Coronary artery (tissue), 2 donors: ENCODE measurements around the gene MAPRE2.

Experiments used
- DNase-seq: peaks from one replicate; pipeline ENCODE4 v3.0.0-alpha.2; 2017; ENCODE audit warnings: low spot score
- H3K27ac ChIP-seq, 2 donors: fragments of 200-600 bp; sonication (generic); one replicate each; pipeline ENCODE4 v1.5.1; 2016 to 2019
- H3K4me3 ChIP-seq: fragments of 200-600 bp; sonication (generic); 2 replicates; pipeline ENCODE4 v1.5.1; 2016; ENCODE audit warnings: mild to moderate bottlenecking, moderate library complexity
- TF ChIP-seq, protein P1 (sequence below): fragments of 200-600 bp; sonication (generic); IDR thresholded peaks from one replicate; pipeline ENCODE4 v1.5.1; 2019; ENCODE audit warnings: antibody characterized with exemption

MAPRE2 gene

GRCh38 chr18:35024965-35025364 is 16.2 kb upstream of the MAPRE2 start:
- H3K27ac ChIP-seq, result peak overlapping the region in 1 of 2 donors; percentile 48

GRCh38 chr18:35026407-35027061 is 14.7 kb upstream of the MAPRE2 start:
- TF ChIP-seq, protein P1, sequence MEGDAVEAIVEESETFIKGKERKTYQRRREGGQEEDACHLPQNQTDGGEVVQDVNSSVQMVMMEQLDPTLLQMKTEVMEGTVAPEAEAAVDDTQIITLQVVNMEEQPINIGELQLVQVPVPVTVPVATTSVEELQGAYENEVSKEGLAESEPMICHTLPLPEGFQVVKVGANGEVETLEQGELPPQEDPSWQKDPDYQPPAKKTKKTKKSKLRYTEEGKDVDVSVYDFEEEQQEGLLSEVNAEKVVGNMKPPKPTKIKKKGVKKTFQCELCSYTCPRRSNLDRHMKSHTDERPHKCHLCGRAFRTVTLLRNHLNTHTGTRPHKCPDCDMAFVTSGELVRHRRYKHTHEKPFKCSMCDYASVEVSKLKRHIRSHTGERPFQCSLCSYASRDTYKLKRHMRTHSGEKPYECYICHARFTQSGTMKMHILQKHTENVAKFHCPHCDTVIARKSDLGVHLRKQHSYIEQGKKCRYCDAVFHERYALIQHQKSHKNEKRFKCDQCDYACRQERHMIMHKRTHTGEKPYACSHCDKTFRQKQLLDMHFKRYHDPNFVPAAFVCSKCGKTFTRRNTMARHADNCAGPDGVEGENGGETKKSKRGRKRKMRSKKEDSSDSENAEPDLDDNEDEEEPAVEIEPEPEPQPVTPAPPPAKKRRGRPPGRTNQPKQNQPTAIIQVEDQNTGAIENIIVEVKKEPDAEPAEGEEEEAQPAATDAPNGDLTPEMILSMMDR, result no peak
- peak overlapping the region in 1 of 2 donors; percentile 39 for H3K27ac ChIP-seq
- no peak for DNase-seq
- no peak overlapping the region for H3K4me3 ChIP-seq

More at GRCh38 chr18:35024965-35025364, 16.2 kb upstream of the MAPRE2 start:
- TF ChIP-seq, protein P1, result no peak
- DNase-seq, result peak; percentile 85
- H3K4me3 ChIP-seq, result no peak overlapping the region

GRCh38 chr18:35027206-35027605 is 14.0 kb upstream of the MAPRE2 start:
- Histone ChIP-seq H3K27ac (peak overlapping the region in 1 of 2 donors; percentile 18), H3K4me3 (no peak overlapping the region)
- DNase-seq, result no peak
- TF ChIP-seq, protein P1, result no peak

GRCh38 chr18:35028536-35028935 is 12.7 kb upstream of the MAPRE2 start:
- TF ChIP-seq, protein P1, result no peak
- no peak overlapping the region for H3K4me3 ChIP-seq
- H3K27ac ChIP-seq, result peak overlapping the region in 1 of 2 donors; percentile 14
- DNase-seq, result no peak

- H3K27ac ChIP-seq, result peak overlapping the region in 1 of 2 donors; percentile 37
- DNase-seq, result no peak
- TF ChIP-seq, protein P1, result no peak
- H3K4me3 ChIP-seq, result peak overlapping the region; percentile 58
Measured at GRCh38 chr18:35029103-35029502, 12.1 kb upstream of the MAPRE2 start.

DNA sequence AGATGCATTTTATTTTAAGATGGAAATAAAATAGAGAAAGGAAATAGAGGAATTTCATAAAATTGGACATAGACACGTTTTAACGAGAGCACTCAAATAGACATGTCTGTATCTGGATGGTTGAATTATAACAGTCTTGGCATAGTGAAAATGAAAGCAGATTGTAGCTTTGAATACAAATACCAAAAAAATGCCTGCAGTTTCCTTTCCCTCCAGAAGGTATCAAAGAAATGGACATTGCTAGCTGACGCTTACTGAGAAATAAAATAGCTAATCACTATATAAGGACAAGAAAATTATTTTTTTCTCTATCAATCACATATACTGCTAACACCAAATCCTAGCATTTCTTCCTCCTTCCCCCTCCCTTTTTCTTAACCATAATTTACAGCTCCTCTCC is 11.4 kb upstream of the MAPRE2 start:
- TF ChIP-seq, protein P1, result no peak
- peak overlapping the region; percentile 58 for H3K4me3 ChIP-seq
- no peak for DNase-seq
- peak overlapping the region in 1 of 2 donors; percentile 32 for H3K27ac ChIP-seq

DNA sequence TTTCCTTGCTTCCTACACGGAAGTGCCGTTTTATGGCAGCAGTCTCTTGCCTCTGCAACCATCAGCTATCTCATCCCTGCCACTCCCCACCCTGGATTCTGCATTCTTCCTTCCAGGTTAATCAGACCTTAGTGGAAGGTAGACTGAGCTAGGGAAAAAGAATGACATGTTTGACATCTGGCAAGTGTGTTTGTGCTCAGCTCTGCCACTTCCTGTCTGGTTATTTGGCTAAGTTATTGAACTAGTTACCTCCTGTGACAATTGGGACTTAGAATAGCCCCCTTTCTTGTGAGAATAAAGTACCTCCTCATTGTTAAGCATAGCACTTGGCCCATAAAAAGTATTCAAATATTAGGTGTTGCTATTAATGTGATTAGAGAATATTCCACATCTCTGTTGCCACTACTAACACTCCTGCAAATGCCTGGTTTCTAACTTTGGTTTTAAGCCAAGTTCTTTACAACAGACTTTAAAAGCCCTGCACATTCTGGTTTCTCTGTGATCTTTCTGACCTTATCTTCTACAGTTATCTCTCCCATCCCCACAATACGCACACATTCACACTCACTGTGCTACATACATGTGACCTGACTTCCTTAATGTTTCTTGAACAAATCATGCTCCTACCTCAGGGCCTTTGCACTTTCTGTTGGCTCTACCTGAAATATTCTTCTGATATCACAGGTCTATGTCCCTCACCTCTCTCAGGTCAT is 10.8 kb upstream of the MAPRE2 start:
- TF ChIP-seq, protein P1, result no peak
- peak overlapping the region; percentile 58 for H3K4me3 ChIP-seq
- peak overlapping the region in 1 of 2 donors; percentile 32 for H3K27ac ChIP-seq
- no peak for DNase-seq
